Choroid plexus epithelial cell (primary cell): ENCODE data around the gene MLXIP.
A peak's percentile ranks its signal among the peaks of the same experiment; 100 is the strongest.

Experiments
- DNase-seq: peaks from one replicate; pipeline ENCODE4 v3.0.0-alpha.2; 2010; ENCODE audit warnings: low read depth
- H3K4me3 ChIP-seq: 2 replicates; pipeline ENCODE4 v1.5.1; 2011; ENCODE audit warnings: low read depth, mild to moderate bottlenecking, control low read depth, low read length, moderate library complexity
- TF ChIP-seq, protein P1 (sequence below): conservative IDR thresholded peaks from 2 replicates; pipeline ENCODE4 v1.5.1; 2011; ENCODE audit warnings: low read depth, mild to moderate bottlenecking, control low read depth, inconsistent platforms, low read length, moderate library complexity

Gene MLXIP

DNA sequence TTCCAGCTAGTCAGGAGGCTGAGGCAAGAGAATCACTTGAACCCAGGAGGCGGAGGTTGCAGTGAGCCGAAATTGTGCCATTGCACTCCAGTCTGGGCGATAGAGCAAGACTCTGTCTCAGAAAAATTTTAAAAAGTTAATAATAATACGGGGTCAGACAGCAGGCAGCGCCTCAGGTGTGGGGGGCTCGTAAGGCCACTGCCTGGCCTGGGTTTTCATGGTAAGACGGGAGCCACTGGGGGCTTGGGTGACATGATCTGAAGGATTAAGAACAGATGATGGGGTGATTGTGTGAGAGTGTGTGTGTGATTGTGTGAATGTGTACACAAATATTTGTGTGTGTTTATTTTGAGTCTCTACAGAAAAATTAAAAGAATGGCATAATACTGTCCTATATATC lies 33.3 kb upstream of the MLXIP start:
- H3K4me3 ChIP-seq, result no peak overlapping the region
- TF ChIP-seq, protein P1, sequence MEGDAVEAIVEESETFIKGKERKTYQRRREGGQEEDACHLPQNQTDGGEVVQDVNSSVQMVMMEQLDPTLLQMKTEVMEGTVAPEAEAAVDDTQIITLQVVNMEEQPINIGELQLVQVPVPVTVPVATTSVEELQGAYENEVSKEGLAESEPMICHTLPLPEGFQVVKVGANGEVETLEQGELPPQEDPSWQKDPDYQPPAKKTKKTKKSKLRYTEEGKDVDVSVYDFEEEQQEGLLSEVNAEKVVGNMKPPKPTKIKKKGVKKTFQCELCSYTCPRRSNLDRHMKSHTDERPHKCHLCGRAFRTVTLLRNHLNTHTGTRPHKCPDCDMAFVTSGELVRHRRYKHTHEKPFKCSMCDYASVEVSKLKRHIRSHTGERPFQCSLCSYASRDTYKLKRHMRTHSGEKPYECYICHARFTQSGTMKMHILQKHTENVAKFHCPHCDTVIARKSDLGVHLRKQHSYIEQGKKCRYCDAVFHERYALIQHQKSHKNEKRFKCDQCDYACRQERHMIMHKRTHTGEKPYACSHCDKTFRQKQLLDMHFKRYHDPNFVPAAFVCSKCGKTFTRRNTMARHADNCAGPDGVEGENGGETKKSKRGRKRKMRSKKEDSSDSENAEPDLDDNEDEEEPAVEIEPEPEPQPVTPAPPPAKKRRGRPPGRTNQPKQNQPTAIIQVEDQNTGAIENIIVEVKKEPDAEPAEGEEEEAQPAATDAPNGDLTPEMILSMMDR, result no peak
- no peak for DNase-seq

DNA sequence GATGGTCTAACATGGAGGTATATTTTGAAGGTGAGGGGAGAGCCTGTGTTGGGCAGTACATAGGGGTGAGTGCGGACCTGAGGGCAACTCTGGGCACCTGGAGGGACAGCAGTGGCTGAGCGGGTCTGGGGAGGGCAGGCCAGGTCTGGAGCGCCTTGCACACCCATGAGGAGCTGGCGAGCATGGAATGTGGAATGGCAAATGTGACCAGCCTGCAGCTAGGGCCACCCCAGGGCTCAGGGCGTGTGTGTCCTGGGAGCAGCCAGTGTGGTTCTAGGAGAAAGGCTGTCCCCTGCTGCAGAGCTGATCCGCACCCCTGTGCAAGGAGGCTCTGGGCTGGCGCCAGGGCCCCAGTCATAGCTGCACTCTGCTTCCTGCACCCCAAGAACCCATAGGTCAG lies 32.4 kb upstream of the MLXIP start:
- TF ChIP-seq, protein P1, result no peak
- no peak overlapping the region for H3K4me3 ChIP-seq
- DNase-seq, result no peak

DNA sequence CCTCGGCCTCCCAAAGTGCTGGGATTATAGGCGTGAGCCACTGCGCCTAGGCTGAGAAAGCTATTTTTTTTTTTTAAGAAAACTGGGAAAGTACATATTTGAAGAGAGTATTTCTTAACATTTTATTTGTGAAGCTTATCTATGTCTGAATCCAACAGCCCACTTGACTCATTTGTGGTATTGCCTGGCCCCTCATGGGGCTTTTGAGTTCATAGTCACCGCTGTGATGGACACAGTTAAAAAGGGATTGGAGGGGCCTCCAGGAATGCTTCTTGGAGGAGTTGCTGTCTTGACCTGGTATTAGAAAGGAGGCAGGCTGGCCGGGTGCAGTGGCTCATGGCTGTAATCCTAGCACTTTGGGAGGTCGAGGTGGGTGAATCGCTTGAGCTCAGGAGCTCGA lies 30.4 kb upstream of the MLXIP start:
- DNase-seq, result peak; percentile 63
- TF ChIP-seq, protein P1, result no peak
- no peak overlapping the region for H3K4me3 ChIP-seq

DNA sequence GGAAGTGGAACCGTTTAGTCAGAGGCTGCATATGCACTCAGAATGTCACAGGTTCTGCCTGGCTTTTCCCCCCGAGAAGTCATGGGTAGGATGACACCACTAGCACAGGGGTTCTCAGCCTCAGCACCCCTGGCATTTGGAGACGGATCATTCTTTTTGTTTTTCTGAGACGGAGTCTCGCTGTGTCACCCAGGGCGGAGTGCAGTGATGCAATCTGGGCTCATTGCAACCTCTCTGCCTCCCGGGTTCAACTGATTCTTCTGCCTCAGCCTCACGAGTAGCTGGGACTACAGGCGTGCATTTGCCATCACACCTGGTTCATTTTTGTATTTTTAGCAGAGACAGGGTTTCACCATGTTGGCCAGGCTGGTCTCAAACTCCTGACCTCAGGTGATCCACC lies 28.7 kb upstream of the MLXIP start:
- DNase-seq, result no peak
- no peak overlapping the region for H3K4me3 ChIP-seq
- TF ChIP-seq, protein P1, result no peak

DNA sequence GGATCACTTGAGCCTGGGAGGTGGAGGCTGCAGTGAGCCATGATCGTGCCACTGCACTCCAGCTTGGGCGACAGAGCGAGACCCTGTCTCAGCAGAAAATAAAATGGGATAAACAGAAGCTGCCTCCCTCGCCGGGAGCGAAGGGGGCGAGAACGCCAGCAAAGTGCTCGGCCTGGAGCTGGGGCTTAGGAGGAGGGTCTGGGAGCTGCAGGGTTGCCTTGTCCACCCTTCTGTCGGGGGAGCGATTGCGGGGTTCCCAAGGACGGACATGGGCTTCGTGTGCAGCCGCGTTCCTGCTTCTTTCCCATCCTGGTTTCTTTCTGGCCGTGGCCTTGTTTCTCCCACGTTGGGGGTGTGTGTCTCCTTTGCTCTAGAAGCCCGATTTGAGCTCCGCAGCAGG lies 27.9 kb upstream of the MLXIP start:
- no peak overlapping the region for H3K4me3 ChIP-seq
- TF ChIP-seq, protein P1, result no peak
- no peak for DNase-seq

DNA sequence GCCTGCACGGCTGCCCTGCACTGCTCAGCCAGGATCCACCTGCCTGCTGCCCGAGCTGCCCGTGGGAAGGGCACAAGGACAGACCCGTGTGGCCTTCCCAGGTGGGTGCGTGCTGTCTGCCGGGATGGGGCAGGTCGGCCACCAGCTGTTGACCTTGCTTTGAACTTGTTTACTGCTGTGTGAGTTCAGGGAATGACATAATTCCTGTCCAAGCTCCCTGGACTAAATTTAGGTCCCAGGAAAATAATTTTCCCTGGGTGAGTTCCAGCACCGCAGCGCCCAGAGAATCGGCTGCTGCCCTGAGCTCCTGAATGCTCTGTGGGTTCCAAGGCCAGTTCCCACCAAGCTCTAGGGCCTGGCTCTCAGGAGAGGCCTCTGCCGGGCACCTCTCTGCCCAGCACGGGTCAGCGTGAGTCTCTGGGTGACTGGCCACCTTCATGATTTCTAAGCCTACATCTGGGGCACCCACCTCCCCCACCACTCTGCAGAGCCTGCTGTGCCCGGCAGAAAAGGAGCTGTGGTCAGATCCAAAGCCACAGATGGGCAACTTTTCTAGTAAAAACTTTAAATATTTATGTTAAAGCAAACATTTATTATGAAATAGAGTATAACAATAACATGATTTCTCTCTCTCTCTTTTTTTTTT lies 27.2 kb upstream of the MLXIP start:
- H3K4me3 ChIP-seq, result no peak overlapping the region
- TF ChIP-seq, protein P1, result no peak
- peak; percentile 23 for DNase-seq

DNA sequence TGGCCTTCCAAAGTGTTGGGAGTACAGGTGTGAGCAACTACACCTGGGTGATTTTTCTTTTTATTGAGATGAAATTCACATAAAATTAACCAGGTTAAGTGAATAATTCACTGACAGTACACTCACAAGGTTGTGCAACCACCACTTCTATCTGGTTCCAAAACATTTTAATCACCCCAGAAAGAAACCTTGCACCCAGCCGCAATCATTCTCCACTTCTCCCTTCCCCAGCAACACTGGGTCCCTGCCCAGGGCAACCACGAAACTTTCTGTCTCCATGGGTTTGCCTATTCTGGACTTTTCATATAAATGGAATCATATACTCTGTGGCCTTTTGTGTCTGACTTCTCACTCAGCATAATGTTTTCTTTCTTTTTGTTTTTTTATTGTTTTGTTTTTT lies 26.3 kb upstream of the MLXIP start:
- H3K4me3 ChIP-seq, result no peak overlapping the region
- TF ChIP-seq, protein P1, result no peak
- no peak for DNase-seq
